ENCODE measurements around the gene ZBTB40.

DNA sequence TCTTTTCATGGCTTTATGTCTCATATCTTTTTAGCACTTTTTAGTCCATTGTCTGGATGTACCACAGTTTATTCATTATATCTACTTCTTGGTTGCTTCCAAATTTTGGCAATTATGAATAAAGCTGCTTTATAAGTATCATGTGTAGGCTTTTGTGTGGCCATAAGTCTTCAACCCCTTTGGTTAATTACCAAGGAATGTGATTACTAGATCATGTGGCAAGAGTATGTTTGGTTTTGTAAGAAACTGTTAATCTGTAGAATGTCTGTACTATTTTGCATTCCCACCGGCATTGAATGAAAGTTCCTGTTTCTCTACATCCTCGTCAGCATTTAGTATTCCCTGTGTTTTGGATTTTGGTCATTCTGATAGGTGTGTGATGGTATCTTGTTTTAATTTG, 31.5 kb downstream of the ZBTB40 start:
- TF ChIP-seq, protein P1, sequence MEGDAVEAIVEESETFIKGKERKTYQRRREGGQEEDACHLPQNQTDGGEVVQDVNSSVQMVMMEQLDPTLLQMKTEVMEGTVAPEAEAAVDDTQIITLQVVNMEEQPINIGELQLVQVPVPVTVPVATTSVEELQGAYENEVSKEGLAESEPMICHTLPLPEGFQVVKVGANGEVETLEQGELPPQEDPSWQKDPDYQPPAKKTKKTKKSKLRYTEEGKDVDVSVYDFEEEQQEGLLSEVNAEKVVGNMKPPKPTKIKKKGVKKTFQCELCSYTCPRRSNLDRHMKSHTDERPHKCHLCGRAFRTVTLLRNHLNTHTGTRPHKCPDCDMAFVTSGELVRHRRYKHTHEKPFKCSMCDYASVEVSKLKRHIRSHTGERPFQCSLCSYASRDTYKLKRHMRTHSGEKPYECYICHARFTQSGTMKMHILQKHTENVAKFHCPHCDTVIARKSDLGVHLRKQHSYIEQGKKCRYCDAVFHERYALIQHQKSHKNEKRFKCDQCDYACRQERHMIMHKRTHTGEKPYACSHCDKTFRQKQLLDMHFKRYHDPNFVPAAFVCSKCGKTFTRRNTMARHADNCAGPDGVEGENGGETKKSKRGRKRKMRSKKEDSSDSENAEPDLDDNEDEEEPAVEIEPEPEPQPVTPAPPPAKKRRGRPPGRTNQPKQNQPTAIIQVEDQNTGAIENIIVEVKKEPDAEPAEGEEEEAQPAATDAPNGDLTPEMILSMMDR (IDR thresholded peaks at IDR 0.05 in 2 of 3, conservative IDR thresholded peaks at IDR 0.05 in 1 of 3; ENCODE audit: borderline replicate concordance in 1 of 3, insufficient read depth in 1 of 3, low read depth in 2 of 3, low read length in 2 of 3): no peak
- TF ChIP-seq, protein P2, sequence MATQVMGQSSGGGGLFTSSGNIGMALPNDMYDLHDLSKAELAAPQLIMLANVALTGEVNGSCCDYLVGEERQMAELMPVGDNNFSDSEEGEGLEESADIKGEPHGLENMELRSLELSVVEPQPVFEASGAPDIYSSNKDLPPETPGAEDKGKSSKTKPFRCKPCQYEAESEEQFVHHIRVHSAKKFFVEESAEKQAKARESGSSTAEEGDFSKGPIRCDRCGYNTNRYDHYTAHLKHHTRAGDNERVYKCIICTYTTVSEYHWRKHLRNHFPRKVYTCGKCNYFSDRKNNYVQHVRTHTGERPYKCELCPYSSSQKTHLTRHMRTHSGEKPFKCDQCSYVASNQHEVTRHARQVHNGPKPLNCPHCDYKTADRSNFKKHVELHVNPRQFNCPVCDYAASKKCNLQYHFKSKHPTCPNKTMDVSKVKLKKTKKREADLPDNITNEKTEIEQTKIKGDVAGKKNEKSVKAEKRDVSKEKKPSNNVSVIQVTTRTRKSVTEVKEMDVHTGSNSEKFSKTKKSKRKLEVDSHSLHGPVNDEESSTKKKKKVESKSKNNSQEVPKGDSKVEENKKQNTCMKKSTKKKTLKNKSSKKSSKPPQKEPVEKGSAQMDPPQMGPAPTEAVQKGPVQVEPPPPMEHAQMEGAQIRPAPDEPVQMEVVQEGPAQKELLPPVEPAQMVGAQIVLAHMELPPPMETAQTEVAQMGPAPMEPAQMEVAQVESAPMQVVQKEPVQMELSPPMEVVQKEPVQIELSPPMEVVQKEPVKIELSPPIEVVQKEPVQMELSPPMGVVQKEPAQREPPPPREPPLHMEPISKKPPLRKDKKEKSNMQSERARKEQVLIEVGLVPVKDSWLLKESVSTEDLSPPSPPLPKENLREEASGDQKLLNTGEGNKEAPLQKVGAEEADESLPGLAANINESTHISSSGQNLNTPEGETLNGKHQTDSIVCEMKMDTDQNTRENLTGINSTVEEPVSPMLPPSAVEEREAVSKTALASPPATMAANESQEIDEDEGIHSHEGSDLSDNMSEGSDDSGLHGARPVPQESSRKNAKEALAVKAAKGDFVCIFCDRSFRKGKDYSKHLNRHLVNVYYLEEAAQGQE (IDR thresholded peaks at IDR 0.05; ENCODE audit: low read depth): no peak

Measured in HCT116 (cell line).